Measurements from ENCODE around the gene CLCA4. TPM values are rescaled to one million over a fixed set of nuclear protein-coding genes. Genes with fewer than 3 reads are reported as not detected.

CLCA4 gene
- total and polyA plus RNA-seq, 9 of the 15 experiments (the other 6 are each of a cell fraction or from before 2014, with no cell fraction given) = not detected

GRCh38 chr1:86520789-86521521, 25.9 kb upstream of the CLCA4 start:
- TF ChIP-seq, protein P1, sequence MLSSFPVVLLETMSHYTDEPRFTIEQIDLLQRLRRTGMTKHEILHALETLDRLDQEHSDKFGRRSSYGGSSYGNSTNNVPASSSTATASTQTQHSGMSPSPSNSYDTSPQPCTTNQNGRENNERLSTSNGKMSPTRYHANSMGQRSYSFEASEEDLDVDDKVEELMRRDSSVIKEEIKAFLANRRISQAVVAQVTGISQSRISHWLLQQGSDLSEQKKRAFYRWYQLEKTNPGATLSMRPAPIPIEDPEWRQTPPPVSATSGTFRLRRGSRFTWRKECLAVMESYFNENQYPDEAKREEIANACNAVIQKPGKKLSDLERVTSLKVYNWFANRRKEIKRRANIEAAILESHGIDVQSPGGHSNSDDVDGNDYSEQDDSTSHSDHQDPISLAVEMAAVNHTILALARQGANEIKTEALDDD (IDR thresholded peaks at IDR 0.05) = no peak
- no peak for TF ChIP-seq DNMT1 (IDR thresholded peaks at IDR 0.05)
- no peak for TF ChIP-seq ZNF232 (CRISPR knock-in tag; IDR thresholded peaks at IDR 0.05)
- TF ChIP-seq HDAC6 (IDR thresholded peaks at IDR 0.05; ENCODE audit: low read depth, low read length) = no peak
- no peak for TF ChIP-seq PTBP1 (IDR thresholded peaks at IDR 0.05; ENCODE audit: low read depth, low read length)
- TF ChIP-seq NR2C2 (CRISPR knock-in tag; IDR thresholded peaks at IDR 0.05) = no peak
- no peak for TF ChIP-seq NR2C2 (tag; IDR thresholded peaks at IDR 0.05)
- no peak for TF ChIP-seq ZNF24 (IDR thresholded peaks at IDR 0.05)
- no peak for TF ChIP-seq SUPT5H (IDR thresholded peaks at IDR 0.05)
- TF ChIP-seq, protein P2, sequence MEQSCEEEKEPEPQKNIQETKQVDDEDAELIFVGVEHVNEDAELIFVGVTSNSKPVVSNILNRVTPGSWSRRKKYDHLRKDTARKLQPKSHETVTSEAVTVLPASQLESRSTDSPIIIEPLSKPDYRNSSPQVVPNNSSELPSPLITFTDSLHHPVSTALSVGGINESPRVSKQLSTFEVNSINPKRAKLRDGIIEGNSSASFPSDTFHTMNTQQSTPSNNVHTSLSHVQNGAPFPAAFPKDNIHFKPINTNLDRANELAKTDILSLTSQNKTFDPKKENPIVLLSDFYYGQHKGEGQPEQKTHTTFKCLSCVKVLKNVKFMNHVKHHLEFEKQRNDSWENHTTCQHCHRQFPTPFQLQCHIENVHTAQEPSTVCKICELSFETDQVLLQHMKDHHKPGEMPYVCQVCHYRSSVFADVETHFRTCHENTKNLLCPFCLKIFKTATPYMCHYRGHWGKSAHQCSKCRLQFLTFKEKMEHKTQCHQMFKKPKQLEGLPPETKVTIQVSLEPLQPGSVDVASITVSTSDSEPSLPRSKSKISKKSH (CRISPR knock-in tag; IDR thresholded peaks at IDR 0.05) = no peak
- CTCF ChIA-PET (ENCODE audit: low intra/inter-chr PET ratio) = no interaction called here
- Histone ChIP-seq H3K36me3 (ENCODE audit: control insufficient read depth, insufficient read depth, low read length) (no peaks in the 10 kb centered on the region), H3K9me1 (ENCODE audit: control insufficient read depth, insufficient read depth, low read length) (no peaks in the 10 kb centered on the region), H3K4me2 (ENCODE audit: insufficient read depth, low read length) (no peak overlapping the region), H3K27ac (ENCODE audit: extremely low read depth, low read depth, low read length) (no peak overlapping the region), H3K4me3 (no peak overlapping the region), H3K27me3 (ENCODE audit: control insufficient read depth in 2 of 2, insufficient read depth in 2 of 2, low read length in 2 of 2) (no peaks in the 10 kb centered on the region), H3K9ac (ENCODE audit: insufficient read depth in 1 of 2, low read depth in 2 of 2, low read length in 2 of 2) (no peak overlapping the region), H3K79me2 (ENCODE audit: control insufficient read depth, insufficient read depth, low read length) (no peaks in the 10 kb centered on the region), H2AFZ (ENCODE audit: low read depth, low read length) (no peak overlapping the region), H4K20me1 (replicated peaks; ENCODE audit: control insufficient read depth, insufficient read depth, low read length) (no peaks in the 10 kb centered on the region), H3K4me1 (replicated peaks in 1 of 2; ENCODE audit: control insufficient read depth in 2 of 2, insufficient read depth in 2 of 2, low read length in 2 of 2) (no peaks in the 10 kb centered on the region), H3K9me3 (replicated peaks; ENCODE audit: control insufficient read depth, insufficient read depth, low read depth, low read length) (no peaks in the 10 kb centered on the region; the same call in 1 of the 2 replicates)
- POLR2A ChIA-PET = no interaction called here
- intact Hi-C loops (cut with micrococcal nuclease) = no loop called here
- BruUV-seq (replicated peaks) = no TSS peak
- FAIRE-seq = no peak
- 0% methylated on average over 4 of the region's 4 CpGs for WGBS (ENCODE audit: insufficient coverage, low coverage, missing lambda C conversion rate)
- DNase-seq (ENCODE audit: extremely low read depth in 1 of 4, low spot score in 3 of 4) = no peak
- in situ Hi-C loops (cut with MboI) = no loop called here
- ATAC-seq = no peak

Data from K562 (cell line).